ENCODE results near the gene WDR54.
"Not testable (repeated sequence)": the region's sequence is repeated elsewhere in the genome, so short reads cannot be mapped to it uniquely, and the experiment has no call there.

WDR54 gene

DNA sequence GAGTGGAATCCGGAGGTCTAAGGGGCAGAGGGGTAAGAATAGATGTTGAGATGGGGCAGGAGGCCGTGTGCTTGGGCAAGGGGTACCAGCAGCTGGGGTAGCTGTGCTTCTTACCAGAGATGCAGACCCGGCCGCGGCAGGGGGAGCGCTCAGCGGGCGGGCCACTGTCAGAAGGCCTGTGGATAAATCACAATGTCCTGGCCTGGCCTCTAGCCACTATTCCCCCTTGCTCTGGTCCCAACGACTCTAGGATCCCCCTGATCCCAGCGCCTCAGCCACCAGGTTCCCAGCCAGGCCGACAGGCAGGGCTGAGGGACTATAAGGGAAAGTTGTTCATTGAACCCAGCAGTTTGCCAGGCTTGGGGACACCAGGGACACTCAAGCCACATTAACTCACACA lies 9.0 kb downstream of the WDR54 start:
- DNase-seq: no peak

- DNase-seq: no peak
These were observed 14.7 kb downstream of the WDR54 start for GRCh38 chr2:74436111-74436805.

- DNase-seq: no peak
These were observed 15.5 kb downstream of the WDR54 start for GRCh38 chr2:74436848-74437695.

DNA sequence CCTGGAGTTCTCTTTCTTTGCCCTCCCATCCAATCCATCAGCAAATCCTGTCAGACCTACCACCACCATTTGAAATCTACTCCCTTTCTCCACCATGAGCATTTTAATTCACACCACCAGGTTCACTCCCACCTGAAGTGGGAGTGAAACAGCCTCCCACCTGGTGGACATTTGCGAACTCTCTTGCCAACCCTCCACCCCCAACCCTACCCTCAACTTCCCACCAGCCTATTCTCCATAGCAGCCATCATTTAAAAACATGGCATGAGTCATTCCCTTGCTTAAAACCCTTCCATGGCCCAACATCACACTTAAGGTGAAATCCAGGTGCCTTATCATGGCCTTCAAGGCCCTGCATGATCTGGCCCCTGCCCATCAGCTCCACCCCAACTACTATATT lies 16.7 kb downstream of the WDR54 start:
- DNase-seq: no peak

DNA sequence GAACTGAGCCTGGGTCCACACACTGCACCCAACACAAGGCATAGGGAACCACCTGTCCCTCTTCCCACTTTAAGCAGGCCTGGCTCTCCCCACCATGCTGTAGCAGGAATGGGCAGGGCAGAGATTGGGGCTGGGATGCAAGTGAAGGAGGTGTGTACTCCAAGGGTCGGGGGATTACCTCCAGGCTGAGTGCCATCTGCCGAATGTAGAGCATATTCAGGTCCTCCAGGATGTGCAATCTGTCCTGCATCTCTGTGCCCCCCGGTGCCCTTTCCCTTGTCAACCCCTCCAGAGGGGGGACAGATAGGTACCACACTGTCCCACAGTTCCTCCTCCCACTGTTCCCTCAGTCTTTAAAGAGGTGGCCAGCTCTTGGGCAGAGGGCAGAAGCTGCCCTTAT lies 17.8 kb downstream of the WDR54 start:
- no peak for DNase-seq

GRCh38 chr2:74439803-74440377 lies 18.4 kb downstream of the WDR54 start:
- no peak for DNase-seq

GRCh38 chr2:74440378-74441169 lies 19.0 kb downstream of the WDR54 start:
- peak; percentile 79 for DNase-seq

- DNase-seq: no peak
These were observed 19.7 kb downstream of the WDR54 start for GRCh38 chr2:74441170-74441689.

- no peak for DNase-seq
These were observed 20.4 kb downstream of the WDR54 start, which contains the start of gene RTKN for GRCh38 chr2:74441690-74442482. Gene RTKN, minus strand, starts transcription at chr2:74441937. Its CDS starts 121 bp downstream, at chr2:74441816.

- DNase-seq: not testable (repeated sequence)
These were observed 21.2 kb downstream of the WDR54 start for GRCh38 chr2:74442483-74443297.

DNA sequence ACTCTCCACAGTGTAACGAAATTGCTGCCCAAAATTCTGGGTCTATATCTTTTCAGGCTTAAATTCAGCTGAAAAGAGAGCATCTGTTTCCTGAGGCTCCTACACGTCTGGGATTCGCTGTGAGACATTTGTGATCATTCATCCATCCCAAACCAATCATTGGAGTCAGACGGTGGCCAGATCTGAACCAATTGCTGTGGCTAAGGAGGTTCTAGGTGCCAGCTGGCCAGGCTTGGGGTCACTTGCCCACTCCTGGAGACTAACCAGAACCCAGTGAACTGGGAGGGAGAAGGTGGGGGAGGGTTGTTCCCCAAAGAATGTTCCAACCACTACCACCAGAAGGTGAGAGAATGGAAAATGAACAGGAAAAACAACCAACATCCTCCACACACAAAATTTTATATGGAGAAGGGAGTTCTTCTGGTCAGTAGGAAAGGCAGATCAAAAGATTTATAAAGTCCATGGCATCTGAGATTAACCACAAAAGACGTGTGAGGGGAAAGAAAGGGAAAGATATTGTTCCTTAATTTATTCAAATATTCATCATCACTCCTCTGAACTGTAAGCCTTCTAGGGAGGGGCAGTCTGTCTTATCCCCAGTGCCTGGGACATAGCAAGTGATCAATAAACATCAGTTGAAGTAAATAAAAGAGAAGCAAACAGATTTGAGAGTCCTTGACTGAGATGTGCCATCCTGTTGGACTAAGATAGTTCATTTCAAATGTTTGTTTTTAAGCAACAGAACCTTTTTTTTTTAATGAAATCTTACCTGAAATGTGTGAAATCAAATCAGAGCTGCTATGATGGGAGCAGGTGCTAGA lies 23.2 kb downstream of the WDR54 start:
- no peak for DNase-seq

- no peak for DNase-seq
These were observed 25.9 kb downstream of the WDR54 start for GRCh38 chr2:74447230-74447999.

DNA sequence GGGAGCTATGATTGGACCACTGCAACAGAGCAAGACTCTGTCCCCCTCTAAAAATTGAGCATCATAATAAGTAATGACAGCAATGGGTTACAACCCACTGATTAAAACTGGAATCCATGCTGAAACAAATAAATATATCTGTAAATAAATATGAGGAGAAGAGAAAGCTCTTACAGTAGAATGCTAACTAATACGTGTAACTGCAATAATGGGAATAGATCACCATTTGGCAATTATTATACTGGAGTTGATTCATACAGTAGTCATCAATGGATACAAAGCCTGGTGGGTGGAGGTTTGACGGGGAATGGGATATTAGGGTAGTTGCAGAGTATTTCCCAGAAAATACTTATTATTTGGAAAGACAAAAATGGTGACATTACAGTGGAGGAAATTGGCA lies 27.2 kb downstream of the WDR54 start:
- no peak for DNase-seq

DNA sequence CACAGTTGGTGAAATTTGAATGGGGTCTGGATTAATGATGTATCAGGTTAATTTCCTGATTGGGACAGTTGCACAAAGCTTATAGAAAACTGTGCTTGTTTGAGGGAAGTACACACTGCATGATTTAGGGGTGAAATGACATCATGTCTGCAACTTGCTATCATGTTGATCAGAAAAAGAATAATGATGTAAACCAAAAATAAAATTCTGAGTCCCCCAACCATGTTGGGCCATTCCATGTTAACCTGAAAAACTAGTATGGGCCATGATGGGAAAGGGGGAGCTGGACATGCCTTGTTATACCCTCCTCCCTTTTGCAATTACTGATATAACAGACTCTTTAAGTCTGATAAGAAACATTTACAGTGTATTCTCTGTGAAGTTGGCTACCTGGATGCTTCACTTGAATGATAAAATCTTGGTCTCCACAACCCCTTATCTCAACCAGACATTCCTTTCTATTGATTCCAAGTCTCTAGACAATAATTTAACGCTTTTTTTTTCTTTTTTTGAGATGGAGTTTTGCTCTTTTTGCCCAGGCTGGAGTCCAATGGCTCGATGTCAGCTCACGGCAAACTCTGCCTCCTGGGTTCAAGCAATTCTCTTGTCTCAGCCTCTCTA lies 29.1 kb downstream of the WDR54 start:
- no peak for DNase-seq

DNA sequence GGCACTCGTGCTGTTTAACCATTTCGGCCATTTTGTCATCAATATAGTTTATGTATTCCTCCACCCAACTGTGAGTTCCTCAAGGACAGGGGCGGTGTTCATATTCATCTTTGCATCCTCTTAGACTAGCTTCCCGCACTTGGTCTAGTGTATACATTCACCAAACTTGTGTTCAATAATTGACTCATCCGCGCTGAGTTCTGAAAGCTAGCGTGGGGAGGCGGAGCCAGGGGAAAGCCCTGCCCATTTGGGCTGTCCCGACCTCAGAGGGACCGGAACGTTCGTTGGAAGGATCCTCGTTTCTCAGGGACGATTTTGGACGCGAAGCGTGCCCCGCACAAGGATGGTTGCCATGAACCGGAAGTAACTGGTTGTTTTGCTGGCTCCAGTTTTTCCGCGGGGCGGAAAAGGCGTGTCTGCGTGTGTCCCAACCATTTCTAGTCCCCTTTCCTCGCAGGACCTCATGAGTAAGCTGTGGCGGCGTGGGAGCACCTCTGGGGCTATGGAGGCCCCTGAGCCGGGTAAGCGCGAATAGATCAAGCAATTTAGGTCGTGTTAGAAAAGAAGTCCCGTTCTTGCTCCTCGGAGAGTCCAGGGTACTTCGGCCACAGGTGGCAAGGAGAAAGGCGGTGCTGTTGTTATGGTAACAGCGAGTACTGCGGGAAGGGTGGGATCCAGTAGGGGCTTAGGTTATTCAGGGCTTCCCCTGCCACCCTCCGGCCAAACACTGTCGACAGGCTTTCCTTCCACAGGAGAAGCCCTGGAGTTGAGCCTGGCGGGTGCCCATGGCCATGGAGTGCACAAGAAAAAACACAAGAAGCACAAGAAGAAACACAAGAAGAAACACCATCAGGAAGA lies 33.4 kb downstream of the WDR54 start, which contains the start of gene INO80B:
Gene INO80B, plus strand, starts transcription at position 434 of the 858 bp plus-strand sequence. Its CDS starts 30 bp downstream, at position 464.
- peak; percentile 96 for DNase-seq

- DNase-seq: no peak
These were observed 35.6 kb downstream of the WDR54 start for GRCh38 chr2:74457129-74457548.

DNA sequence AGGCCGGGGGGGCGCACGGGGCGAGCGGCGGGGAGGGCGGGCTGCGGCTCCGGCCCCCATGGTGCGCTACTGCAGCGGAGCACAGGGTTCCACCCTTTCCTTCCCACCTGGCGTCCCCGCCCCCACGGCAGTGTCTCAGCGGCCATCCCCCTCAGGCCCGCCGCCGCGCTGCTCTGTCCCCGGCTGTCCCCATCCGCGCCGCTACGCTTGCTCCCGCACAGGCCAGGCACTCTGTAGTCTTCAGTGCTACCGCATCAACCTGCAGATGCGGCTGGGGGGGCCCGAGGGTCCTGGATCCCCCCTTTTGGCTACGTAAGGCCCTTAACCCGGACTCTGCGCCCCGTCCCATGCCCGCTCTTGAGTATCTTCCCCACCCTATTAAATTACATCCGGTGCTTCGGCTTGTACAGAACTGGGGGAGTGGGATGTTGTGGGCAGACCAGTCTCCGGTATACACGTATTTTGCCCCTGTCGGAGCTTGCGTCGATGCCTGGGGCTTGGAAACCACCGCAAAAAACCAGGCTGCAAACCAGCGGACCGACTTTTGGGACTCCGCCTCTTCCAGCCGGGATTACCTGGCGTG lies 36.1 kb downstream of the WDR54 start:
- DNase-seq: no peak

Data from T1000 (cell line).